Thymus (tissue), 2 donors: Measurements from ENCODE around the gene OR6C68. TPM values are rescaled to one million over a fixed set of nuclear protein-coding genes. Genes with fewer than 3 reads are reported as not detected.

Experiments used
- polyA plus RNA-seq: library from polyadenylated mRNA; stranded (reverse); fragments of 200-250 nt; gene quantifications from one replicate; pipeline ENCODE4 v1.2.3, GENCODE V29; 2013
- total RNA-seq: library from RNA; stranded (reverse); fragments of 120-200 nt; gene quantifications from one replicate; pipeline ENCODE4 v1.2.4, GENCODE V29; 2013
- donor health status: healthy.

OR6C68 gene
- total and polyA plus RNA-seq, 2 donors: not detected

Other genes with a start within 250 kb of the OR6C68 start
- gene OR6C74, start 247.8 kb upstream of the OR6C68 start, total RNA-seq: not detected
- not detected for gene OR6C74, start 247.8 kb upstream of the OR6C68 start, polyA plus RNA-seq
- gene OR6C6, start 195.8 kb upstream of the OR6C68 start, total RNA-seq: not detected
- gene OR6C6, start 195.8 kb upstream of the OR6C68 start, polyA plus RNA-seq: not detected
- gene OR6C1, start 178.0 kb upstream of the OR6C68 start, total RNA-seq: not detected
- not detected for gene OR6C1, start 178.0 kb upstream of the OR6C68 start, polyA plus RNA-seq
- not detected for gene OR6C3, start 161.6 kb upstream of the OR6C68 start, total RNA-seq
- not detected for gene OR6C3, start 161.6 kb upstream of the OR6C68 start, polyA plus RNA-seq
- gene OR6C75, start 129.4 kb upstream of the OR6C68 start, total RNA-seq: not detected
- not detected for gene OR6C75, start 129.4 kb upstream of the OR6C68 start, polyA plus RNA-seq
- not detected for gene OR6C65, start 91.8 kb upstream of the OR6C68 start, total RNA-seq
- 0.02 TPM for gene OR6C65, start 91.8 kb upstream of the OR6C68 start, polyA plus RNA-seq
- gene OR6C76, start 66.1 kb upstream of the OR6C68 start, total RNA-seq: not detected
- not detected for gene OR6C76, start 66.1 kb upstream of the OR6C68 start, polyA plus RNA-seq
- not detected for gene OR6C2, start 48.3 kb upstream of the OR6C68 start, total RNA-seq
- gene OR6C2, start 48.3 kb upstream of the OR6C68 start, polyA plus RNA-seq: not detected
- gene OR6C70, start 22.2 kb upstream of the OR6C68 start, total RNA-seq: not detected
- gene OR6C70, start 22.2 kb upstream of the OR6C68 start, polyA plus RNA-seq: not detected
- not detected for gene OR6C4, start 57.2 kb downstream of the OR6C68 start, total RNA-seq
- gene OR6C4, start 57.2 kb downstream of the OR6C68 start, polyA plus RNA-seq: not detected
- not detected for gene OR2AP1, start 80.1 kb downstream of the OR6C68 start, total RNA-seq
- 0.02 TPM for gene OR2AP1, start 80.1 kb downstream of the OR6C68 start, polyA plus RNA-seq
- not detected for gene OR10P1, start 144.5 kb downstream of the OR6C68 start, total RNA-seq
- 0.05 TPM for gene OR10P1, start 144.5 kb downstream of the OR6C68 start, polyA plus RNA-seq
- 2.8 TPM for gene ITGA7, start 215.5 kb downstream of the OR6C68 start, total RNA-seq
- 18.7 TPM for gene ITGA7, start 215.5 kb downstream of the OR6C68 start, polyA plus RNA-seq
- gene BLOC1S1, start 223.7 kb downstream of the OR6C68 start, total RNA-seq: 168 TPM
- gene BLOC1S1, start 223.7 kb downstream of the OR6C68 start, polyA plus RNA-seq: 190 TPM
- gene RDH5, start 228.0 kb downstream of the OR6C68 start, total RNA-seq: 1.8 TPM
- 7.6 TPM for gene RDH5, start 228.0 kb downstream of the OR6C68 start, polyA plus RNA-seq
- 221 TPM for gene CD63, start 236.6 kb downstream of the OR6C68 start, total RNA-seq
- gene CD63, start 236.6 kb downstream of the OR6C68 start, polyA plus RNA-seq: 598 TPM